ENCODE measurements around the gene TUBB2B. TPM values are rescaled to one million over a fixed set of nuclear protein-coding genes. Genes with fewer than 3 reads are reported as not detected.

The TUBB2B gene
- total RNA-seq, 1 experiment from 2014 or later = 144 TPM

- Histone ChIP-seq H3K27me3 (replicated peaks; ENCODE audit: insufficient read depth, low read depth, low read length, poor library complexity) (no peaks in the 10 kb centered on the region), H3K36me3 (ENCODE audit: insufficient read depth, low read length, poor library complexity, severe bottlenecking) (no peaks in the 10 kb centered on the region), H3K4me1 (ENCODE audit: insufficient read depth, low read length, poor library complexity, severe bottlenecking) (no peaks in the 10 kb centered on the region), H3K27ac (ENCODE audit: low read depth, low read length, poor library complexity, severe bottlenecking) (no peak overlapping the region), H3K9me3 (ENCODE audit: low read depth, low read length, poor library complexity, severe bottlenecking) (no peaks in the 10 kb centered on the region), H3K4me3 (ENCODE audit: low read depth, low read length, poor library complexity, severe bottlenecking) (no peak overlapping the region)
- POLR2A ChIA-PET (ENCODE audit: low non-redundant PET) = no interaction called here
- intact Hi-C loops (cut with micrococcal nuclease; ENCODE audit: unreplicated experiment) = no loop called here
- TF ChIP-seq CTCF (conservative IDR thresholded peaks at IDR 0.05; ENCODE audit: low read depth, low read length) (no peak), EZH2 (IDR thresholded peaks at IDR 0.05; ENCODE audit: borderline replicate concordance, low read depth, low read length, poor library complexity, severe bottlenecking) (no peak)
- DNase-seq (ENCODE audit: low spot score) = no peak
- no TSS peak for BruUV-seq (replicated peaks)
- CTCF ChIA-PET = no interaction called here
Observed at GRCh38 chr6:3218266-3218665, 9.2 kb downstream of the TUBB2B start.

GRCh38 chr6:3217286-3217685 lies 10.2 kb downstream of the TUBB2B start:
- H3K27ac ChIP-seq (ENCODE audit: low read depth, low read length, poor library complexity, severe bottlenecking) = no peak overlapping the region
- H3K9me3 ChIP-seq (ENCODE audit: low read depth, low read length, poor library complexity, severe bottlenecking) = no peaks in the 10 kb centered on the region
- H3K36me3 ChIP-seq (ENCODE audit: insufficient read depth, low read length, poor library complexity, severe bottlenecking) = no peaks in the 10 kb centered on the region
- ChIA-PET POLR2A (ENCODE audit: low non-redundant PET) (no interaction called here), CTCF (no interaction called here)
- DNase-seq (ENCODE audit: low spot score) = no peak
- intact Hi-C loops (cut with micrococcal nuclease; ENCODE audit: unreplicated experiment) = no loop called here
- H3K4me1 ChIP-seq (ENCODE audit: insufficient read depth, low read length, poor library complexity, severe bottlenecking) = no peaks in the 10 kb centered on the region
- H3K27me3 ChIP-seq (replicated peaks; ENCODE audit: insufficient read depth, low read depth, low read length, poor library complexity) = no peaks in the 10 kb centered on the region
- BruUV-seq (replicated peaks) = no TSS peak
- H3K4me3 ChIP-seq (ENCODE audit: low read depth, low read length, poor library complexity, severe bottlenecking) = no peak overlapping the region
- TF ChIP-seq EZH2 (IDR thresholded peaks at IDR 0.05; ENCODE audit: borderline replicate concordance, low read depth, low read length, poor library complexity, severe bottlenecking) (no peak), CTCF (conservative IDR thresholded peaks at IDR 0.05; ENCODE audit: low read depth, low read length) (no peak)

- no TSS peak for BruUV-seq (replicated peaks)
- Histone ChIP-seq H3K27me3 (replicated peaks; ENCODE audit: insufficient read depth, low read depth, low read length, poor library complexity) (no peaks in the 10 kb centered on the region), H3K36me3 (ENCODE audit: insufficient read depth, low read length, poor library complexity, severe bottlenecking) (no peaks in the 10 kb centered on the region), H3K4me1 (ENCODE audit: insufficient read depth, low read length, poor library complexity, severe bottlenecking) (no peaks in the 10 kb centered on the region), H3K4me3 (ENCODE audit: low read depth, low read length, poor library complexity, severe bottlenecking) (no peak overlapping the region), H3K27ac (ENCODE audit: low read depth, low read length, poor library complexity, severe bottlenecking) (no peak overlapping the region), H3K9me3 (ENCODE audit: low read depth, low read length, poor library complexity, severe bottlenecking) (no peaks in the 10 kb centered on the region)
- POLR2A ChIA-PET (ENCODE audit: low non-redundant PET) = no interaction called here
- intact Hi-C loops (cut with micrococcal nuclease; ENCODE audit: unreplicated experiment) = no loop called here
- CTCF ChIA-PET = no interaction called here
- TF ChIP-seq CTCF (conservative IDR thresholded peaks at IDR 0.05; ENCODE audit: low read depth, low read length) (no peak), EZH2 (IDR thresholded peaks at IDR 0.05; ENCODE audit: borderline replicate concordance, low read depth, low read length, poor library complexity, severe bottlenecking) (no peak)
- no peak for DNase-seq (ENCODE audit: low spot score)
Observed at GRCh38 chr6:3214898-3215297, 12.6 kb downstream of the TUBB2B start.

Data from A673 (cell line).